Naive B cell (primary cell): ENCODE data around the gene SETD6. TPM values are rescaled to one million over a fixed set of nuclear protein-coding genes. Genes with fewer than 3 reads are reported as not detected.

ENCODE experiments used
- ATAC-seq, 2 donors: fragments of 150-1000 bp; cut with Tn5 transposase; 2 replicates each; pipeline ENCODE4 v1.10.0; 2021; ENCODE audit warnings: low read depth in 2 of 2, mild to moderate bottlenecking in 2 of 2, moderate library complexity in 2 of 2
- DNase-seq: peaks from one replicate; pipeline ENCODE4 v3.0.0; 2022
- H3K27ac Mint-ChIP-seq, 6 donors: one replicate each; pipeline ENCODE4 v1.8.0; 2020 to 2022; ENCODE audit warnings: mild to moderate bottlenecking in 6 of 6, mixed read lengths in 6 of 6, moderate library complexity in 5 of 6, inconsistent platforms in 2 of 6
- H3K27me3 Mint-ChIP-seq, 3 donors: one replicate each; pipeline ENCODE4 v1.8.0; 2021 to 2022; ENCODE audit warnings: mixed read lengths in 3 of 3, mild to moderate bottlenecking in 1 of 3
- H3K36me3 Mint-ChIP-seq, 2 donors: one replicate each; pipeline ENCODE4 v1.8.0; 2020 to 2022; ENCODE audit warnings: mixed read lengths in 2 of 2, inconsistent platforms in 1 of 2, mild to moderate bottlenecking in 1 of 2
- H3K4me1 Mint-ChIP-seq, 3 donors: one replicate each; pipeline ENCODE4 v1.8.0; 2020 to 2022; ENCODE audit warnings: mixed read lengths in 3 of 3, inconsistent platforms in 1 of 3, mild to moderate bottlenecking in 1 of 3, moderate library complexity in 1 of 3
- H3K4me3 Mint-ChIP-seq, 8 donors: one replicate each; pipeline ENCODE4 v1.8.0; 2020 to 2022; ENCODE audit warnings: mild to moderate bottlenecking in 8 of 8, mixed read lengths in 8 of 8, moderate library complexity in 8 of 8, inconsistent platforms in 2 of 8
- H3K9me3 Mint-ChIP-seq, 7 donors: one replicate each; pipeline ENCODE4 v1.8.0; 2020 to 2022; ENCODE audit warnings: mixed read lengths in 7 of 7, mild to moderate bottlenecking in 5 of 7, inconsistent platforms in 2 of 7, moderate library complexity in 1 of 7
- polyA plus RNA-seq, 6 donors: library from polyadenylated mRNA; unstranded; fragments of 300-500 nt; fragmentation: Illumina TruSeq; gene quantifications; one replicate each; pipeline ENCODE4 v1.2.3, GENCODE V29; 2021; ENCODE audit warnings: low read depth in 6 of 6

SETD6 gene
- polyA plus RNA-seq, 6 donors from 2014 or later = 1.3 to 9.6 (median 7.6) TPM

DNA sequence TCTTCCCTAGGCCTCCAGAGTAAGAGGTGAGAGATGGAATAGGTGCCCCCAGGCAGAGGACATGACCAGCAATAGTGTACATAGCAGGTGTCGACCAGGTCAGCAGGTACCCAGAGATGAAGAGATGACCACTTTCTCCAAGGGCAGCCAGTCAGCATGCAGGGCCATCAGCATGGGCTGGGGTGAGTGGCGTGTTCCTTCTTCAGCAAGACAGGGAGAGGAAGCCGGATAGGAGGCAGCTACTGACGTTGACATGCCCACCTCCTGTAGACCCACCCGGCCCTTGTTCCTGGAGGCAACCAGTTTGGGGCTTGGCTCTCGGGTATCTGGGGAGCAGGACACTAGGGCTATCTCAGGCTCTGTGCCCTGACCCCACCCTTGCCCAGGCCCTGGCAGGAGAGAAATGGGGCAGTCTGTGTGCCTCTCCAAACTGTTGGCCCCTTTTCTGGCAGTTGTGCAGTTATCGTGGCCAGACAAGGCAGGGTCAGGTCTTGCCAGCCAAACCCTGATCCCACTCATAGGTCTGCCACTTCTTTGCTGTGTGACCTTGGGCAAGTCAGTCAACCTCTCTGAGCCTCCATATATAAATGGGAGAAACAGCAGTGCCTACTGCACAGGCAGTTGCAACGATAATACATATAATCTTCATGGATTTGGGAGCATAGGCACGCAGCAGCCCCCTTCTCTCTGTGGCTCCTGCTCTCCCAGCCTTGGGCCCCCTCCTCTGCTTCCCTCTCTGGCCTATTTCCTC, 16.8 kb upstream of the SETD6 start:
- H3K27ac Mint-ChIP-seq = peak overlapping the region in 2 of 6 donors; percentile 72 to 84
- no peak for ATAC-seq

DNA sequence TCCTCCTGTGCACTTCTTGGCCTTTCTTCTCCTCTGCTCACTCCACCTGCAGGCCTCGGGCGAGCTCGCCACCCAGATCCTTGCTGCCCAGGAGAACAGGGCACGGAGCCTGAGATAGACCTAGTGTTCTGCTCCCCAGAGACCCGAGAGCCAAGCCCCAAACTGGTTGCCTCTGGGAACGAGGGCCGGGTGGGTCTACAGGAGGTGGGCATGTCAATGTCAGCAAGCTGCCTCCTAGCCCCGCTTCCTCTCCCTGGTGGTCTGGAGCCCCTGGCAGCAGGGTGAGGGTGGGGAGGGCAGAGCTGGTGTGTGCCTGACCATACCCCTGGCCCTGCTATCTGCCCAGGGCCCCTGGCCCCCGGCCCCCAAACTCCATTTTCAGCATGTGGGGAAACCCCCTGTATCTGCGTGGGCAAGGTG, 16.2 kb upstream of the SETD6 start:
- peaks cover 0 to 2% (median 0%) of the 10 kb centered on the region in 7 donors for H3K9me3 Mint-ChIP-seq
- DNase-seq (no peak), ATAC-seq (no peak)
- H3K27me3 Mint-ChIP-seq = peaks cover 6 to 57% (median 12%) of the 10 kb centered on the region in 3 donors
- peak overlapping the region in 1 of 6 donors; percentile 33 for H3K27ac Mint-ChIP-seq
- peak overlapping the region in 1 of 8 donors; percentile 50 for H3K4me3 Mint-ChIP-seq
- no peaks in the 10 kb centered on the region for H3K36me3 Mint-ChIP-seq
- H3K4me1 Mint-ChIP-seq = peaks cover 17 to 36% (median 34%) of the 10 kb centered on the region in 3 donors

More for the DNA sequence above, 16.8 kb upstream of the SETD6 start:
- Mint-ChIP-seq H3K4me1 (peaks cover 17 to 36% (median 34%) of the 10 kb centered on the region in 3 donors), H3K9me3 (peaks cover 0 to 2% (median 0%) of the 10 kb centered on the region in 7 donors), H3K4me3 (peak overlapping the region in 2 of 8 donors; percentile 38 to 50), H3K27me3 (peaks cover 6 to 55% (median 10%) of the 10 kb centered on the region in 3 donors), H3K36me3 (no peaks in the 10 kb centered on the region)
- no peak for DNase-seq

DNA sequence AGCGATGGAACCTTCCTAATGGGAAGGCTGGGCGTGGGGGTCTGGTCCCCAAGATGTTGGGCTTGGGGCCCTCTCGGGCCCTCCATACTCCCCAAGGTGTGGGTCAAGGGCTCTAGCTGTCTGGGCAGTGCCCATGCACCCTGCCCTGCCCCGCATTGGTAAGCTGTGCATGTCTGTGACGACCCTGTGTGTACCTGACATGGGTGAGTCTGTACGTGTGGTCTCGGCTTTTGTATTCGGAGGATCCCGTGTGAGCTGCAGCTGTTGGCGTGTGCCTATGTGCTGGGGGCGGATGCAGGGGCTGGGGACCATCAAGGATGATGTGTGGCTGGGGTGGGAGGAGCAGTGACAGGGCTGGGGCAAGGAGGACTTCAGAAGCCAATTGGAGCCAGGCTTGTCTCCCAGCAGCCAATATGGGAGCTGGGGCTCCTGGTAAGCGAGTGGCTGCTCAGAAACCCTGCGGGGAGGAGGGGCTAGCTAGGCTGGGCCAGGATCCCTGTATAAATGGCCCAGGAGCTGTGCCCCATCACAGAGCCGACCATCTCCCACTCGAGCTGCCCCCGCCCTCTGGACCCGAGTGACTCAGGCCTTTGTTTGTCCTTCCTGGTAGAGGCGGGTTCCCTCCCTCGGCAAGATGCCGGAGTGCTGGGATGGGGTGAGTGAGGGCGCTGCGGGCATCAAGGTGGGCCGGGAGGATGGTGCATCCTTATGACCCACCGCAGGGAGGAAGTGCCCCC, 15.5 kb upstream of the SETD6 start, which contains the start of gene NDRG4:
NDRG4 (plus strand) TSS at position 529 of the 737 bp plus-strand sequence; CDS start at position 635, 106 bp downstream.
- DNase-seq (peak; percentile 45), ATAC-seq (peak; percentile 52 to 60)
- Mint-ChIP-seq H3K4me3 (peak within 1 kb of the TSS; percentile 77 to 93 (median 81)), H3K36me3 (no peaks in the 10 kb centered on the region), H3K27me3 (peaks cover 6 to 56% (median 12%) of the 10 kb centered on the region in 3 donors), H3K27ac (peak within 1 kb of the TSS in 1 of 6 donors; percentile 58), H3K4me1 (peaks cover 17 to 34% (median 33%) of the 10 kb centered on the region in 3 donors), H3K9me3 (peaks cover 0 to 2% (median 0%) of the 10 kb centered on the region in 7 donors)

DNA sequence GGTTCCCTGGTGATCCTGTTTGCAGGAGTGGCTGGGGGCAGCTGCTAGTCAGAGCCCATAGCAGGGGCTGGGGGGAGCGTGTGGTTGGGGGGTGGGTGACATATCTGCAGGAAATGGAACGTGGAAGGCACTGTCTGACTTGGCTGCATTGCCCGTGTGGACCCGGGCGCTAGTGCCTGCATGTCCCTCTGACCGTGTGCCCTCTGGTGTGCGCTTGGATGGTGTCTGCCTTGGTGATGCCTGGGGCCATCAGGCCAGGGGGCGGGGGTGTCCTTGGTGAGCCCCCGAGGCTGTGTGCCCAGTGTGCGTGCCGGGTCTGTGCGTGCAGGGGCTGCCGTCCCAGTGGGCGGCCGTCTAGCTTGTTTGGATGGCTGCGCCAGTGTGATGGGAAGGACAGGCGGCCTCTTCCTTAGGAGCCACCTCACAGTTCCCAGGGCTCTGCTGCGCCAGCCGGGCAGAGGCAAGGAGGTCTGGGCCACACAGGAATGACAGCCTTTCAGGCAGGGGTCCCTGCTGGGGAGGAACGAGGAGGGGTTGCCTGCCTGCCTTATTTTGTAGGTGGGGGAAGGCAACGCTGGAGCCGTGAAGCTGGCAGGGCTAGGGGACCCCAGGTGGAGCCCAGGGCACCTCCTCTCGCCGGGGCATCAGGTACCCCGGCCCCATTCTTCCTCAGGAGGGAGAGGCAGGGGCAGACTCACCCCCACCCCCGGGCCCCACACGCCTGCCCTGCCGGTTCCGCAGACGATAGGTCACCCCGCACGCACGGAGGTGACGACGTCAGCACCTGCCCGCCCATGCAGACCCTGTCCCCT, 14.7 kb upstream of the SETD6 start:
- Mint-ChIP-seq H3K27ac (peak overlapping the region in 2 of 6 donors; percentile 56 to 58), H3K27me3 (peaks cover 6 to 51% (median 12%) of the 10 kb centered on the region in 3 donors), H3K4me3 (peak overlapping the region; percentile 77 to 93 (median 81)), H3K4me1 (peaks cover 17 to 29% (median 25%) of the 10 kb centered on the region in 3 donors), H3K9me3 (peaks cover 0 to 2% (median 0%) of the 10 kb centered on the region in 7 donors), H3K36me3 (no peaks in the 10 kb centered on the region)
- ATAC-seq = peak; percentile 52 to 54
- DNase-seq = peak; percentile 44

DNA sequence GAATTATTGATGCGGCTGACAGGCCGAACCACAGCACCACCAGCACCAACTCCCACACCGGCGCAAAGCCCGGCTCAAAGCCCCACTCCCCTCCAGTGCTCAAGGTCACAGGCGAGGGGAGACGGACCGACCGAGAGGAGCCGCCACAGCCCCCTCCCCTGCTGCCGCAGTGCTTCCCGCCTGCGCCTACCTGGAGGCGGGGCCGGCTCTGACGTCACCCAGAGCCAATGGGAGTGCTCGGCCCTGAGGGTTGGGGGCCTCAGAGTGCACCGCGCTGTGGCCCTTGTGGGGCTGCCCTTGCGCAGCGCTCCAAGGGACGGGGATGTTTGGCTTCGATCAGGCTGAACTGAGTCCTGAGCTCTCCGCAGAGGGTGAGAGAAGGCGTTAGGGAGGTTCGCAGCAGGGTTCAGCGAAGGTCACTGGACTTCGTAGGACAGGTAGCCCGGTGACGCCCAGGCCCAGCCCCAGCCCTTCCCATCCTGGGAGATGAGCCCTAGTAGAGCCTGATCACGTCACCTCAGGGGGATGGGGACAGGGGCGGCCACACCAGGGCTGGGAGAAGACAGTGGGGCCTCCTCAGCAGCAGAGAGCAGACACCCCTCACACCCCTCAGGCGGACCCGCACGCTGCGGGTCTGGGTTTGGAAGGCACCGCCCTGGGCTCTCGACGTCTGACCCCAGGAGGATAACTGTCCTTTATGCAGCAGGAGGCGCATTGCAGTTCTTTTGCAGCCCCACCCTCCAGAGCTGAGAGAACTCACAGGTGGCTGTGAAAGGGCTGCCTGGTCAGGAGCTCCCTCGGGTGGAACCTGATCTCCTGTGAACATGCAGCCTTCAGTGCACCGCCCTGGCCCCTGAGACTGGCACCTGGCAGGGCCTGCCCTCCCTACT, 13.8 kb upstream of the SETD6 start:
- peak overlapping the region; percentile 77 to 93 (median 81) for H3K4me3 Mint-ChIP-seq
- H3K36me3 Mint-ChIP-seq = no peaks in the 10 kb centered on the region
- peaks cover 17 to 28% (median 23%) of the 10 kb centered on the region in 3 donors for H3K4me1 Mint-ChIP-seq
- ATAC-seq (peak; percentile 61 to 65), DNase-seq (peak; percentile 43)
- peaks cover 6 to 49% (median 12%) of the 10 kb centered on the region in 3 donors for H3K27me3 Mint-ChIP-seq
- H3K27ac Mint-ChIP-seq = peak overlapping the region in 2 of 6 donors; percentile 56 to 83
- peaks cover 0 to 2% (median 0%) of the 10 kb centered on the region in 7 donors for H3K9me3 Mint-ChIP-seq

DNA sequence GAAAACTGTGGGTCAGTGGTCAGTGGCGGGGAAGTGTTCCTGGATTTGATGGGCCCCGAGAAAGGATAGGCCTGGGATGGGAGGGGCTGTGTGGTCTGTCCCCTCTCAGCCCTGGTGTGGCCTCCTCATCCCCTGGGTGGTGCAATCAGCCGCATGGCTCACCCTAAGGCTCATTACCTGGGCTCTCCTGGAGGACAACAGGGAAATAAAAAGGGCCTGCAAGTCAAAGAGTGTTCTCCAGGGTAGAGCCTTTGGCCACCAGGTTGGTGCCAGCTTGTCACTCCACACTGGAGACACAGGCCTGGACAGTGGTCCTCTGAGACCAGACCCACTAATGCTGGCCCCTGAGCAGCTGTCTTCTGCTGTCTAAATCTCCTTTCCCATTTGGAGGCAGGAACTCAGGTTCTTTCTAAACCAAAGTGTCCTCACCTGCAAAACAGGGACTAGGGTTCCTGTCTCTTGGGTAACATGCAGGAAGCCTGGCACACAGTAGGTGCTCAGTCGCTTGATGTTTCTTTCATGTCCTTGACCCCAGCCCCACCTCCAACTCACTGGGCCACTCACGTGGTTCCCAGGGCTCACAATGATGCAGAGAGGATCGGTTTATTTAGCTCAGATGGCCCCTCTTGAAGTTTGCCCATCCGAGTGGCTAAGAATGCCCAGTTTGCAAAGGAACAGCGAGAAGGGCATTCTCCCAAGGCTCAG, 12.9 kb upstream of the SETD6 start:
- peak overlapping the region in 1 of 6 donors; percentile 57 for H3K27ac Mint-ChIP-seq
- no peaks in the 10 kb centered on the region for H3K36me3 Mint-ChIP-seq
- no peak for ATAC-seq
- H3K27me3 Mint-ChIP-seq = peaks cover 6 to 52% (median 12%) of the 10 kb centered on the region in 3 donors
- peaks cover 0 to 2% (median 0%) of the 10 kb centered on the region in 7 donors for H3K9me3 Mint-ChIP-seq
- peak overlapping the region; percentile 34 to 92 (median 62) for H3K4me3 Mint-ChIP-seq
- H3K4me1 Mint-ChIP-seq = peaks cover 17 to 36% (median 23%) of the 10 kb centered on the region in 3 donors
- no peak for DNase-seq

DNA sequence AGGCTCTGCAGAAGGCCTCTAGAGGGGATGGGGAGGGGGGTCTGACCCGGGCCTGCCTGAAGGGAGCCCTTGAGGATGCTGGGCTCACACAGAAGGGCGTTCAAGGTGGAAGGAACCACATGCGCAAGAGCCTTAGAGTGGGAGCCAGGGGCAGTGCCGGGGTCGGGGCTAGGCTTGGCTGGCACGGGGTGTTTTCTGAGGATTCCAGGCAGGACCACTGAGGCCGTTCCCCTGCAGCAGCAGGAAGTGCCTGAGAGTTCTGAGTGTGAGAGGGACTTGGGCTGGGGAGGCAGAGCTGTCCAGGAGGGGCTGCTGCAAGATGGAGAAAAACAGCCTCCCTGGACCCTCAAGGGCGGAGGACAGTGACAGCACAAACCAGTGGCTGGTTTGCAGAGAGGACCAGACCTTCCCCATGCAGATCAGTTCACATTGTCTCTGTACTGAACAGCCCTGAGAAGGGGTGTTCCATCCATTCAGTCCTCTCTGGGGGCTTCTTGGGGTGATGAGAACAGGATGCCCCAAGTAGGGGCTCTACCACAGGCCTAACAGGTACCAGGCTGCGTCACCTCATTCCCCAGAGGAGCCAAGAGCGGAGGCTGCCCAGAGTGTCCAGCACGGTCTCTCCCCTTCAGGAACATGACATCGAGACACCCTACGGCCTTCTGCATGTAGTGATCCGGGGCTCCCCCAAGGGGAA, 12.0 kb upstream of the SETD6 start:
- Mint-ChIP-seq H3K27ac (peak overlapping the region in 1 of 6 donors; percentile 8), H3K9me3 (peaks cover 0 to 2% (median 0%) of the 10 kb centered on the region in 7 donors), H3K4me1 (peaks cover 17 to 36% (median 20%) of the 10 kb centered on the region in 3 donors), H3K36me3 (no peaks in the 10 kb centered on the region), H3K27me3 (peaks cover 6 to 53% (median 12%) of the 10 kb centered on the region in 3 donors), H3K4me3 (peak overlapping the region in 2 of 8 donors; percentile 12 to 25)
- DNase-seq = no peak
- no peak for ATAC-seq

DNA sequence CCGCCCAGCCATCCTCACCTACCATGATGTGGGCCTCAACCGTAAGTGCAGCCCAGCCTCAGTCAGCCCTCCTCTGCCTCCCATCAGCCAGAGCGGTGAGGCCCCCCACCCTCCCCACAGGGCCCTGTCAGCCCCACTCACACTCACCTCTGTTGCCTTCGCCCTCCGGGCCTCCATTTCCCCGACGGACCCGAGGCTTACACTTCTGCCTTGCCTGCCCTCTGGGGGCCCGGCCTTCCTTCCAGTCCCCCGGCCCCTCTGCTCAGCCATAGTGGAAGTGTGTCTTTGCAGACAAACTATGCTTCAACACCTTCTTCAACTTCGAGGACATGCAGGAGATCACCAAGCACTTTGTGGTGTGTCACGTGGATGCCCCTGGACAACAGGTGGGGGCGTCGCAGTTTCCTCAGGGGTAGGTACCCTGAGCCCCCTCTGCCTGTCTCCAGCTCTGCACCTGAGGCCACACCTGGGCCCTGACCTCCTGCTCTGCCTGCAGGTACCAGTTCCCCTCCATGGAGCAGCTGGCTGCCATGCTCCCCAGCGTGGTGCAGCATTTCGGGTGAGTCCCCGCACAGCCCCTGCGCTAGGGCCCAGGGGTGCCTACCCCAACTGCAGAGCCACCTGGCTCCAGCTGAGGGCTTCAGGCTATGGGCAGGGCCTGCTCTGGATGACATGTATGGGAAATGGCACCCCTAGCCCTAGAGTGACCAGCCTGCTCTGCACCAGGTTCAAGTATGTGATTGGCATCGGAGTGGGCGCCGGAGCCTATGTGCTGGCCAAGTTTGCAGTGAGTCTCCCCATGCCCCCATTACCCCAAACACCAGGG, 11.2 kb upstream of the SETD6 start:
- Mint-ChIP-seq H3K4me3 (no peak overlapping the region), H3K4me1 (peaks cover 17 to 36% (median 20%) of the 10 kb centered on the region in 3 donors), H3K9me3 (peaks cover 0 to 2% (median 0%) of the 10 kb centered on the region in 7 donors)

DNA sequence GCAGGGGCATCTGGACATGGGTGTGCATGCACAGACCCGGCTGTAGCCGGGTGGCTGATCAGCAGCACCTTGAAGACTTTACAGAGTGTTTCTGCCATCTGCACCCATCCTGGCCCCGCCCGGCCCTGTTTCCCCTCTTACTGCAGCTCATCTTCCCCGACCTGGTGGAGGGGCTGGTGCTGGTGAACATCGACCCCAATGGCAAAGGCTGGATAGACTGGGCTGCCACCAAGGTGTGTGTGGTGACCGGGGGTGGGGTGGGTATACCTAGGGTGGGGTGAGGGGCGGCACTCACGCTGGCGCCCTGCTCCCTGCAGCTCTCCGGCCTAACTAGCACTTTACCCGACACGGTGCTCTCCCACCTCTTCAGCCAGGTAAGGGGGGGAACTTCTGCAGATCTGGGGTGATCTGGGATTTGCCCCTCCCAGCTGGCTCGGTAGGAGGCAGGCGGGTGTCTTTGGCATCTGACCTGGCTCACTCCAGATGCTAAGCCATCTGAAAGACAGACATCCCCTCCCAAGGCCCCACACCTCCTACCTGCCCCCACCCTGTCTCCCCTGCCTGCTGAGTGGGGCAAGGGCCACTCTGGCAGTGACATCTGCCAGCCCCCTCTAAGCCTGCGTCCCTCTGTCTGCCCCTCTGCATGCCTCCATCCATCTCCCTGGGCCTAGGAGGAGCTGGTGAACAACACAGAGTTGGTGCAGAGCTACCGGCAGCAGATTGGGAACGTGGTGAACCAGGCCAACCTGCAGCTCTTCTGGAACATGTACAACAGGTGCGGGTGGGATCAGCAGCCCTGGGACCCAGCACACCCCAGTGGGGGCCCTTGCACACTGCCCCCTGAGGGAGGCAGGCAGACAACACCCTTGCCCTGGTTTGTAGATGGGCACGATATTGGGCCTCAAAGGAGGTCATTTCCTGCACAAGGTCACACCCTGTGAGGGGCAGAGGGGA, 8.8 kb upstream of the SETD6 start:
- Mint-ChIP-seq H3K27me3 (peaks cover 6 to 32% (median 12%) of the 10 kb centered on the region in 3 donors), H3K9me3 (no peaks in the 10 kb centered on the region), H3K36me3 (no peaks in the 10 kb centered on the region), H3K27ac (peak overlapping the region in 1 of 6 donors; percentile 53), H3K4me1 (peaks cover 6 to 18% (median 6%) of the 10 kb centered on the region in 3 donors), H3K4me3 (peak overlapping the region in 1 of 8 donors; percentile 43)
- ATAC-seq (no peak), DNase-seq (no peak)

More for the DNA sequence above, 11.2 kb upstream of the SETD6 start:
- Mint-ChIP-seq H3K36me3 (no peaks in the 10 kb centered on the region), H3K27ac (no peak overlapping the region), H3K27me3 (peaks cover 6 to 53% (median 12%) of the 10 kb centered on the region in 3 donors)
- DNase-seq = no peak
- ATAC-seq = no peak
